ENCODE measurements around the gene SEC23B.

Gene SEC23B

DNA sequence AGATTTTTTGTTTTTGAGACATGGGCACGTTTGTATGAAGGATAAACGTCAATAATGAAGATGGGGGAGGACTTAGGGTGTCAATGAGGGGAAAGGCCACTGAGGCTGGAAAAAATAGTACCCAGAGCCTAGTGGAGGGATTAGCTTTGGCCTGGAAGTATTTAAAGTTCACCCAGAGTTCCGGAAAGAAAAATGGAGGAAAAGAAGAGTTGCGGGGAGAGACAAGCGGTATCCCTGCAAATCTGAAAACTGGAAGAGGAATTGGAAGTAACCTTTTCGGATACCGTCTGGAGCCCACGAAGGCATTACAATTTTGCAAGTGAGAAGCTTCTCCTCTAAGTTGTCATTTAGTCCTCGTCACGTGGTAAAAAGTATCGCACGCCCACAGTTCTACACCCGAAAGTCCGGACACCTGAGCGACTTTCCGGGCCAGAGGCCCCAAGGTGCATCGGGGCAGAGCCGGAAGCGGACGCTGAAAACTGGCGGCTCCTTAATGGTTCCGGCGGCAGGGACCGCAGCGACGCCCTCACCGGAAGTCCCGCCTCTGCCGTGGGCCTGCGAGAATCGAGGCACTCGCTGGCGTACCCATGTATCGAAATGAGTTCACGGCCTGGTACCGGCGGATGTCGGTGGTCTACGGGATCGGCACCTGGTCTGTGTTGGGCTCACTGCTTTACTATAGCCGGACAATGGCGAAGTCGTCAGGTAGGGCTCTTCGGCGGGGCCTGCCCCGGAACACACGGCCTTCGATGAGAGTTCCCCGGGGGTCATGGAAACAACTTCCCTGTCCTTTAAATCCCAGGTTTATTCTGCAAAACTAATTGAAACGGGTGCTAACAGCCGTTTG lies 59.4 kb downstream of the SEC23B start, which contains the start of gene SMIM26:
Gene SMIM26 (plus strand): TSS at position 541 of the 847 bp plus-strand sequence. CDS start 47 bp downstream, at position 588.
- Histone ChIP-seq H3K9me3 (ENCODE audit: control insufficient read depth, insufficient read depth, low read length) (no peaks in the 10 kb centered on the region), H3K36me3 (ENCODE audit: control insufficient read depth, insufficient read depth, low read length) (no peaks in the 10 kb centered on the region), H3K4me1 (ENCODE audit: control insufficient read depth, insufficient read depth, low read length) (no peaks in the 10 kb centered on the region), H3K9ac (ENCODE audit: low read depth, low read length) (peak within 1 kb of the TSS; percentile 86), H3K4me3 (ENCODE audit: low read depth, low read length) (peak within 1 kb of the TSS; percentile 92), H3K27me3 (ENCODE audit: control insufficient read depth, insufficient read depth, low read length) (no peaks in the 10 kb centered on the region)

DNA sequence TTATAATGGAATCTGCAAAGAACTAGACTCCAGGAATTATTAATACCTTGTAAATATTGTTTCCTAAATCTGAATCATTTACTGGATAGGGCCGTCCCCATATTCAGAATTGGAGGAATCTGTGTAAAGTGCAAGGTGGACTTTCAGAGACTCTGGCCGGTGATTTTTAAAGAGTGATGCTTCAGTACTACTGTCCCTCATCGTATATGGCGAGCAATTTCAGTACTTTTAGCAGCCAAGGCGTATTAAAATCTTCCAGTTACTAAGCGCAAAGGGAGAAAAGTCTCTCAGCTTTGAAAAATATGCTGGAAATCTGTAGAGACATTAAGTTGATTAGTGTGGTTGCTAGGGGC lies 60.0 kb downstream of the SEC23B start:
- H3K4me3 ChIP-seq (ENCODE audit: low read depth, low read length), result peak overlapping the region; percentile 92
- peak overlapping the region; percentile 84 for H3K9ac ChIP-seq (ENCODE audit: low read depth, low read length)
- no peaks in the 10 kb centered on the region for H3K36me3 ChIP-seq (ENCODE audit: control insufficient read depth, insufficient read depth, low read length)
- no peaks in the 10 kb centered on the region for H3K9me3 ChIP-seq (ENCODE audit: control insufficient read depth, insufficient read depth, low read length)
- H3K27me3 ChIP-seq (ENCODE audit: control insufficient read depth, insufficient read depth, low read length), result no peaks in the 10 kb centered on the region
- H3K4me1 ChIP-seq (ENCODE audit: control insufficient read depth, insufficient read depth, low read length), result no peaks in the 10 kb centered on the region

DNA sequence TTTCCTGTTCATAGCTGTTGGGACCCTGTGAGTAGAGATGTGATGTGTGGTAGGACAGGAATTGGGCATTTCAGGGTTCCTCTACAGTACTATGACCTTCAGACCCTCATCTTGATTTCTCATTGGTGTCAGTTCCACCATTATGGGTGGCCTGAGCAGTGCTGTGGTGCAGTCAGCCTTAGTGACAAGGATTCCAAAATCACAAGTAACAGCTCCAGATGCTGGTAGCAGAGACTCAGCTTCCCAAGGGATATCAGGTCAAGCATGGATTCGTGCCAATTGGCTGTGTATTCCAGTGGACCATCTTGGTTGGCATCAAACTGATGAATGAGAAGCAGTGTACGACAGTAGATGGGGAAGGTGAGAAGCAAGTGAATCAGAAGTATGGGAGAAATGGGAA lies 63.3 kb downstream of the SEC23B start:
- H3K9ac ChIP-seq (ENCODE audit: low read depth, low read length), result no peak overlapping the region
- no peaks in the 10 kb centered on the region for H3K27me3 ChIP-seq (ENCODE audit: control insufficient read depth, insufficient read depth, low read length)
- no peaks in the 10 kb centered on the region for H3K4me1 ChIP-seq (ENCODE audit: control insufficient read depth, insufficient read depth, low read length)
- no peaks in the 10 kb centered on the region for H3K36me3 ChIP-seq (ENCODE audit: control insufficient read depth, insufficient read depth, low read length)
- H3K4me3 ChIP-seq (ENCODE audit: low read depth, low read length), result no peak overlapping the region
- no peaks in the 10 kb centered on the region for H3K9me3 ChIP-seq (ENCODE audit: control insufficient read depth, insufficient read depth, low read length)

DNA sequence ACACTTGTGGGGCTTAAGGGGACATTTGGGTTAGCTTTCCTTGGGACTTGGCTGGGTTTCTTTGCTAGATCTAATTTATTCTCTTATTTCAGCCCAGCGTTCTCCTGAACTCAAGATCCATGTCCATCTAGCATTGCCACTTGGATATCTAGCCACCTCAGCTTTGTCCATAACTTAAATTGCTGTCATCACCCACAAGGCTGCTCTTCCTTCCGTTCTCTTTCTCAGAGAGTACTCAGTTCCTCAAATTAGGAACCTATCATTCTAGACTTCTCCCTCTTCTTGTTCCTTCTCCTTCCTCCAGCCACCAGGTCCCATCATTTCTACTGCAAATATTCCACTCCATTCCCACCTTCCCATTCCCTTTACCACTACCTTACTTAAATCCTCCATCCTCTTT lies 63.8 kb downstream of the SEC23B start:
- Histone ChIP-seq H3K4me3 (ENCODE audit: low read depth, low read length) (no peak overlapping the region), H3K27me3 (ENCODE audit: control insufficient read depth, insufficient read depth, low read length) (no peaks in the 10 kb centered on the region), H3K9ac (ENCODE audit: low read depth, low read length) (no peak overlapping the region)

DNA sequence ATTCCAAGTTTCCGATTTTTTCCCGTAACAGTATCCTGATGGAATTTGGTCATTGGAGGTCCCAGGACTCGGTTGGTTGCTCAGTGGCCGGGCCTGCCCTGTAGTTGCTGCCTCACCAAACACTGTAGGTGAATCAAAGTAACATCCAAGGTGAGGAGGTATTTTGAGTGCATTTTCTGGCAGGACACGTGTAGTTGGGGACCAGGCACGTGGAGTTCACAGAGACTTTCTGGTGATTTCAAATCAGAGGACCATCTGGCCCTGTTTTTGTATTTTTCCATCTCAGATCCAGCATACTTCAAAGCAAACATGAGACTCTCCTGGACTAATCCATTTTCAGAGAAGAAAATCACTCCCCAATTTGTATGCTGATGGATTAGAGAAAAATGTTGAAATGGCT lies 70.2 kb downstream of the SEC23B start:
- H3K36me3 ChIP-seq (ENCODE audit: control insufficient read depth, insufficient read depth, low read length), result no peaks in the 10 kb centered on the region
- no peaks in the 10 kb centered on the region for H3K9me3 ChIP-seq (ENCODE audit: control insufficient read depth, insufficient read depth, low read length)
- no peak overlapping the region for H3K4me3 ChIP-seq (ENCODE audit: low read depth, low read length)
- no peaks in the 10 kb centered on the region for H3K4me1 ChIP-seq (ENCODE audit: control insufficient read depth, insufficient read depth, low read length)
- no peak overlapping the region for H3K9ac ChIP-seq (ENCODE audit: low read depth, low read length)
- H3K27me3 ChIP-seq (ENCODE audit: control insufficient read depth, insufficient read depth, low read length), result no peaks in the 10 kb centered on the region

More for the DNA sequence above, 63.8 kb downstream of the SEC23B start:
- Histone ChIP-seq H3K36me3 (ENCODE audit: control insufficient read depth, insufficient read depth, low read length) (no peaks in the 10 kb centered on the region), H3K9me3 (ENCODE audit: control insufficient read depth, insufficient read depth, low read length) (no peaks in the 10 kb centered on the region), H3K4me1 (ENCODE audit: control insufficient read depth, insufficient read depth, low read length) (no peaks in the 10 kb centered on the region)

DNA sequence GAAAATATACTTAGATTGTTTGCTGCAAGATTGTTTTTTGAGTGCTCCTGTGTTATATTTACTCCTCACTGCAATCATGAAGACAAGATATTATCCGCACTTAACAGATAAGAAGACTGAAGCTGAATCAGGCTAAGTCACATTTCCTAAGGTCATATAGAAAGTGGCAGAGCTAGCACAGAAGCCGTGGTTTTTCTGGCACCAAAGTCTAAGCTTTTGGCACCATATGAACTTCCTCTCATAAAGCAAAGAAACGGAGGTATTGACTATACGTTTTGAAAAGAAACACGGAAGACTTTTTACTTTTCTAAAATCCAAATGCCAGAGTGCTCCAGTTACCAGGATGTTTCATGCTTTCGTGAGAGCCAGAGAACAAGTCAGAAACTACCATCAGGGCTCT lies 70.8 kb downstream of the SEC23B start:
- H3K9ac ChIP-seq (ENCODE audit: low read depth, low read length), result no peak overlapping the region
- no peaks in the 10 kb centered on the region for H3K4me1 ChIP-seq (ENCODE audit: control insufficient read depth, insufficient read depth, low read length)
- H3K4me3 ChIP-seq (ENCODE audit: low read depth, low read length), result no peak overlapping the region
- H3K27me3 ChIP-seq (ENCODE audit: control insufficient read depth, insufficient read depth, low read length), result no peaks in the 10 kb centered on the region
- H3K36me3 ChIP-seq (ENCODE audit: control insufficient read depth, insufficient read depth, low read length), result no peaks in the 10 kb centered on the region
- H3K9me3 ChIP-seq (ENCODE audit: control insufficient read depth, insufficient read depth, low read length), result no peaks in the 10 kb centered on the region

DNA sequence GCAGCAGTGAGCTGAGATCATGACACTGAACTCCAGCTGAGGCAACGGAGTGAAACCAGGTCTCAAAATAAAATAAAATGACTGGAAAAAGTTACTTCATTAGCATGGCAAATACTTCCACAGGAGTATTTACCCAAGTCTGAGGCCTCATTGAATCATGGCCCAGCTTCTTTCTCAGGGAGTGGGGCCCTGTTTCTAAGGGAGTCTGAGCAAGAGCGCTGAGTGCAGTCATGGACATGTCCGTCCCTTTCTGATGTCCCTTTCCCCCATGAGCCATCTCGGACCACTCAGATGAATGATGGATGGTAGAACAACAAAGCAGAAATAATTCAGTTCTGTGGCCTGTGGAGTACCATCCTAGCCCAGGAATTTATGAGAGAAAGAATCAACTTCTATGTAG lies 72.3 kb downstream of the SEC23B start:
- Histone ChIP-seq H3K36me3 (ENCODE audit: control insufficient read depth, insufficient read depth, low read length) (no peaks in the 10 kb centered on the region), H3K9me3 (ENCODE audit: control insufficient read depth, insufficient read depth, low read length) (no peaks in the 10 kb centered on the region), H3K4me3 (ENCODE audit: low read depth, low read length) (no peak overlapping the region), H3K4me1 (ENCODE audit: control insufficient read depth, insufficient read depth, low read length) (no peaks in the 10 kb centered on the region), H3K9ac (ENCODE audit: low read depth, low read length) (no peak overlapping the region), H3K27me3 (ENCODE audit: control insufficient read depth, insufficient read depth, low read length) (no peaks in the 10 kb centered on the region)

DNA sequence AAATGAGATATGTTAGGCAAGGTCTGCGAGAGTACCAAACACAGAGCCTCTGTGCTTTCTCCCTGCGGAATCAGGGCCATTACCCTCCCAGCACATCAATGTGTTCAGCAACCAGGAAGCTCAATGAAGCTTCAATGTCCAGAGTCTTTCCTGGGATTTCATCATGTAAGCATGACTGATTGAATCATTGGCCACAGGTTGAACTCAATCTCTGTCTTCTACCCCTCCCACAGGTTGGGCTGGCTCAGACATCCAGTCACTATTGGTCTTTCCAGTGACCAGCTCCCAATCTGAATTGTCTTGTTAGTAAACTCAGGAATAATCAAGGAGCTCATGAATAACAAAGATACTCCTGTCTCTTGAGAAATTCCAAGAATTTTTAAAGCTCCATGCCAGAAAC lies 77.4 kb downstream of the SEC23B start:
- H3K4me3 ChIP-seq (ENCODE audit: low read depth, low read length), result no peak overlapping the region
- H3K4me1 ChIP-seq (ENCODE audit: control insufficient read depth, insufficient read depth, low read length), result peaks cover 3% of the 10 kb centered on the region
- H3K9me3 ChIP-seq (ENCODE audit: control insufficient read depth, insufficient read depth, low read length), result no peaks in the 10 kb centered on the region
- no peak overlapping the region for H3K9ac ChIP-seq (ENCODE audit: low read depth, low read length)
- no peaks in the 10 kb centered on the region for H3K36me3 ChIP-seq (ENCODE audit: control insufficient read depth, insufficient read depth, low read length)
- H3K27me3 ChIP-seq (ENCODE audit: control insufficient read depth, insufficient read depth, low read length), result no peaks in the 10 kb centered on the region

DNA sequence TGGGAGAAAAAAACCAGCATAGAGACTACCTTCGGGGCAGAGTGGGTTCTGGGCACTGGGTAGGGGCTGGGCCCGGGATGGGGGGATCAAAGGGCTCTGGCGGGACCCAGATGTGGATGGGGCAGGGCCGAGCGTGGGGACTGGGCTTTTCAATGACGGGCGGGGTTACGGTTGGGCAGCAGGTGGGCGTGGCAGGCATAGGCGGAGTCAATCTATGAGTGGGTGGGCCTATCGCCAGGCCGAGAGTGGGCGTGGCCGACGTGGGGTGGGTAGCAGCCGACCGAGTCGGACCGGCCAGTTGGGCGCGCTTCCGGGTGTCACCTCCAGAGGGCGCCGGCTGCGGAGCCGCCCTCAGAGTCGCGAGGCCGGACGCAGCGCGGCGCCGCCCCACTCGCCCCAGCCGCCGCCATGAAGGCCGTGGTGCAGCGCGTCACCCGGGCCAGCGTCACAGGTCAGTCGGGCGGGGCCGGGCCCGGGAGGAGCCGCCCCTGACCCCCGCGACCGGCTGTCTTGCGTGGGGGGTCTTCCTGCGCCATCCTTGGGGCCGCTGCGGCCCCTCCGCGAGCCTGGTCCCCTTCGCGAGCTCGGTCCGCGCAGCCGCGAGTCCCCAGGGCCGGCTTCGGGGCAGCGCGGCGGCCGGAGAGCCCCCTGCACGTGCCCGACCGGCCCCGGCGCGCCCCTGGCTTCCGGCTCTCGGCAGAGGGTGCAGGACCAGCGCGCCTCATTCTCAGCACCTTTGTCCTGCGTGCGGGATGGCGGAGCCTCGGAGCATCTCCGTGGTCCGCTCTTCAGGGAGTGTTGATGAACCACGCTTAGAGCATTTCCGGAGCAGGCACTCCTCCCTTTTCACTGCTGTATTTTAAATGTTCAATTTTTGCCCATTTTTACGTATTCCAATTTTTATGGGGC lies 80.2 kb downstream of the SEC23B start, which contains the start of gene DTD1:
Gene DTD1 (plus strand): TSS at position 390 of the 909 bp plus-strand sequence. CDS start 19 bp downstream, at position 409.
- Histone ChIP-seq H3K4me3 (ENCODE audit: low read depth, low read length) (peak within 1 kb of the TSS; percentile 85), H3K9me3 (ENCODE audit: control insufficient read depth, insufficient read depth, low read length) (no peaks in the 10 kb centered on the region), H3K36me3 (ENCODE audit: control insufficient read depth, insufficient read depth, low read length) (no peaks in the 10 kb centered on the region), H3K27me3 (ENCODE audit: control insufficient read depth, insufficient read depth, low read length) (no peaks in the 10 kb centered on the region), H3K9ac (ENCODE audit: low read depth, low read length) (peak within 1 kb of the TSS; percentile 47), H3K4me1 (ENCODE audit: control insufficient read depth, insufficient read depth, low read length) (peaks cover 3% of the 10 kb centered on the region)

DNA sequence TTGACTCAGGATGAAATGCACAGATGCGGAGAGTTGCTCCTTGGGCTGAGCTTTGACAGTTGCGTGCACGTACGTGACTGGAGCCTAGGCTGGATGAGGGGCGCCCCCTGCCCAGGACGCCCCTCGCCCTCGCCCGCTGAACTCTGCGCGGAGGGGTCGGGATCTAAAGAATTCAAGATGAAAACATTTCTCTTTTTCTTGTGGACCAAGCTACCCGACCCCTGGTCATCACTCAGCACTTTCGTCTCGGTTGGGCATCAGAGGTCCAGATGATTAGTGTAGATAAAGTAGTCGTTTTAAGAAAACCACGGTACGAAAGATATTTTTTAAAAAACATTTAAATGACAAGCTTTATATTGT lies 80.8 kb downstream of the SEC23B start:
- Histone ChIP-seq H3K36me3 (ENCODE audit: control insufficient read depth, insufficient read depth, low read length) (no peaks in the 10 kb centered on the region), H3K9ac (ENCODE audit: low read depth, low read length) (no peak overlapping the region), H3K4me1 (ENCODE audit: control insufficient read depth, insufficient read depth, low read length) (peaks cover 3% of the 10 kb centered on the region), H3K4me3 (ENCODE audit: low read depth, low read length) (peak overlapping the region; percentile 85), H3K9me3 (ENCODE audit: control insufficient read depth, insufficient read depth, low read length) (no peaks in the 10 kb centered on the region), H3K27me3 (ENCODE audit: control insufficient read depth, insufficient read depth, low read length) (no peaks in the 10 kb centered on the region)

DNA sequence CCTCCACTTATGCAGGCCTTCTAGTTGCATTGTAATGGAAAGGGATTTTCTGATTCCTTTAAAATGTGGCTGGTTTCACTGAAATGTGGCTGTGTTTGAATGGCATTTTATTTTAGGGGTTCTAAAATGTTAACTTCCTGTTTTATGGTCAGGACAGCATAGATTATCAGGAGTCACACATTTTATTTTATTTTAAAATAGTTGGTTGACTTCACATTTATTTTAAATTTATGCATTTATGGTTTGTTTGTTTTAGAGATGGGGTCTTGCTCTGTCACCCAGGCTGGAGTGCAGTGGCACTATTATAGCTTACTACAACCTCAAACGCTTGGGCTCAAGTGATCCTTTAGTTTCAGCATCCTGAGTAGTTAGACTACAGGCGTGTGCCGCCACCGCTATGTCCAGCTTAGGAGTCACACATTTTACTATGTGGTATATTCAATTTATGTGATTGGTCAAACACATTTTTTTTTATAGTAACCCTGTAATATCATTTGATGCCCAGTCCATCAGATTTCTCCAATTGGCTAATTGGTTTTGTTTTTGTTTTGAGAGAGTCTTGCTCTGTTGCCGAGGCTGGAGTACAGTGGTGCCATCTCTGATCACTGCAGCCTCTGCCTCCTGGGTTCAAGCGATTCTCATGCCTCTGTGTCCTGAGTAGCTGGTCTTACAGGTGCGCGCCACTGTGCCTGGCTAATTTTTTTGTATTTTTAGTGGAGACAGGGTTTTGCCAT lies 82.4 kb downstream of the SEC23B start:
- peaks cover 3% of the 10 kb centered on the region for H3K4me1 ChIP-seq (ENCODE audit: control insufficient read depth, insufficient read depth, low read length)
- H3K36me3 ChIP-seq (ENCODE audit: control insufficient read depth, insufficient read depth, low read length), result no peaks in the 10 kb centered on the region
- no peak overlapping the region for H3K9ac ChIP-seq (ENCODE audit: low read depth, low read length)
- no peak overlapping the region for H3K4me3 ChIP-seq (ENCODE audit: low read depth, low read length)
- H3K27me3 ChIP-seq (ENCODE audit: control insufficient read depth, insufficient read depth, low read length), result no peaks in the 10 kb centered on the region
- H3K9me3 ChIP-seq (ENCODE audit: control insufficient read depth, insufficient read depth, low read length), result no peaks in the 10 kb centered on the region

Data from iPS-15b (cell line).